K562 (cell line): ENCODE results near the gene TGM5. TPM values are rescaled to one million over a fixed set of nuclear protein-coding genes. Genes with fewer than 3 reads are reported as not detected.
A peak's percentile ranks its signal among the peaks of the same experiment; 100 is the strongest.

Source experiments
- ATAC-seq: fragments of 200-7000 bp; cut with Tn5 transposase; 3 replicates; pipeline ENCODE4 v1.9.1; 2020; ENCODE audit warnings: moderate library complexity
- BruUV-seq: library from RNA; stranded (reverse); fragments of 400-500 nt; replicated peaks from 2 replicates; lab custom pipeline; 2021; lab: Mats Ljungman, UMichigan
- CTCF ChIA-PET: fragments of 300-600 bp; formaldehyde crosslinking; extraction: SDS; loops from one replicate; lab custom pipeline; 2021; ENCODE audit warnings: low intra/inter-chr PET ratio; lab: Yijun Ruan, JAX
- POLR2A ChIA-PET: fragments of 300-600, 350-650 bp; sonication (Branson Sonifier 250); formaldehyde crosslinking; extraction: SDS; loops from one replicate; lab custom pipeline; 2021; ENCODE audit warnings: antibody characterized with exemption, inconsistent platforms; lab: Yijun Ruan, JAX
- DNase-seq, 4 experiments: peaks; one replicate each; pipeline versions ENCODE4 v3.0.0 to v3.0.0-alpha.2; 2011 to 2018; ENCODE audit warnings: low spot score in 3 of 4, mixed read lengths in 3 of 4; ENCODE audit errors: extremely low read depth in 1 of 4
- FAIRE-seq: peaks from 2 replicates; lab custom pipeline; 2011; peaks lifted over from hg19 to GRCh38; lab: Jason Lieb, UNC
- H2AFZ ChIP-seq: 2 replicates; pipeline ENCODE4 v1.6.0; 2011; ENCODE audit warnings: low read depth, low read length, control low read depth, inconsistent platforms
- H3K27ac ChIP-seq: fragments of 200-600 bp; 3 replicates; pipeline ENCODE4 v1.8.0; 2011; ENCODE audit warnings: low read depth, mild to moderate bottlenecking, control low read depth, inconsistent platforms, low read length, moderate library complexity, mixed read lengths; ENCODE audit errors: extremely low read depth
- H3K27me3 ChIP-seq, 2 experiments: fragments of 300-600 bp in 1 of 2; 2 replicates in 1 of 2; 3 replicates in 1 of 2; pipeline versions ENCODE4 v1.6.0 to v1.8.0; 2011; ENCODE audit warnings: inconsistent platforms in 2 of 2, low read length in 2 of 2, mild to moderate bottlenecking in 1 of 2, mixed read lengths in 1 of 2, moderate library complexity in 1 of 2; ENCODE audit not compliant: control insufficient read depth in 2 of 2, insufficient read depth in 2 of 2
- H3K36me3 ChIP-seq: fragments of 300-600 bp; 3 replicates; pipeline ENCODE4 v1.8.0; 2011; ENCODE audit warnings: mild to moderate bottlenecking, low read length, inconsistent platforms; ENCODE audit not compliant: control insufficient read depth, insufficient read depth
- H3K4me1 ChIP-seq, 2 experiments: fragments of 200-600 bp in 1 of 2; replicated peaks in 1 of 2; 2 replicates in 1 of 2; 3 replicates in 1 of 2; pipeline versions ENCODE4 v1.5.1 to v1.8.0; 2011; ENCODE audit warnings: inconsistent platforms in 2 of 2, low read length in 2 of 2, mild to moderate bottlenecking in 1 of 2, mixed read lengths in 1 of 2, moderate library complexity in 1 of 2; ENCODE audit not compliant: control insufficient read depth in 2 of 2, insufficient read depth in 2 of 2
- H3K4me2 ChIP-seq: 2 replicates; pipeline ENCODE4 v1.6.1; 2011; ENCODE audit warnings: low read length, control low read depth, inconsistent platforms, mixed read lengths; ENCODE audit not compliant: insufficient read depth
- H3K4me3 ChIP-seq: fragments of 200-600 bp; sonication (generic), shearing (Covaris generic); 2 replicates; pipeline ENCODE4 v1.5.1; 2016; ENCODE audit warnings: control low read depth, inconsistent platforms
- H3K79me2 ChIP-seq: fragments of 200-600 bp; 3 replicates; pipeline ENCODE4 v1.8.0; 2011; ENCODE audit warnings: low read length, inconsistent platforms; ENCODE audit not compliant: control insufficient read depth, insufficient read depth
- H3K9ac ChIP-seq, 2 experiments: 2 replicates each; pipeline versions ENCODE4 v1.6.0 to v1.6.1; 2011; ENCODE audit warnings: low read depth in 2 of 2, low read length in 2 of 2, control low read depth in 1 of 2, inconsistent platforms in 1 of 2, mild to moderate bottlenecking in 1 of 2, mixed read lengths in 1 of 2; ENCODE audit not compliant: insufficient read depth in 1 of 2
- H3K9me1 ChIP-seq: one replicate; pipeline ENCODE4 v1.6.0; 2011; ENCODE audit warnings: inconsistent platforms, mild to moderate bottlenecking, low read length, moderate library complexity; ENCODE audit not compliant: control insufficient read depth, insufficient read depth
- H3K9me3 ChIP-seq: replicated peaks from 2 replicates; pipeline ENCODE4 v1.5.1; 2011; ENCODE audit warnings: low read depth, low read length, inconsistent platforms; ENCODE audit not compliant: control insufficient read depth, insufficient read depth
- H4K20me1 ChIP-seq: replicated peaks from 2 replicates; pipeline ENCODE4 v1.6.1; 2011; ENCODE audit warnings: low read length, inconsistent platforms, mixed read lengths; ENCODE audit not compliant: control insufficient read depth, insufficient read depth
- ATF7 ChIP-seq: fragments of 450-650 bp; IDR thresholded peaks from 2 replicates; pipeline ENCODE4 v1.7.1; 2014; ENCODE audit warnings: mild to moderate bottlenecking, moderate library complexity
- NFRKB ChIP-seq: fragments of 450-650 bp; IDR thresholded peaks from 2 replicates; pipeline ENCODE4 v1.6.1; 2016; ENCODE audit warnings: low read depth
- TCF7L2 ChIP-seq: fragments of 150-350 bp; IDR thresholded peaks from 2 replicates; pipeline ENCODE4 v1.6.1; 2016; ENCODE audit warnings: low read depth, mild to moderate bottlenecking, low read length, moderate library complexity
- ZNF707 ChIP-seq: fragments of 250-450 bp; sonication (Bioruptor Pico); conservative IDR thresholded peaks from 2 replicates; pipeline ENCODE4 v1.8.0; 2022; ENCODE audit warnings: inconsistent platforms, mild to moderate bottlenecking, moderate library complexity
- WGBS: fragments of 100-300 bp; shearing (Covaris generic); methylation state at CpG from one replicate; pipeline ENCODE4 v1.1.6; 2016; ENCODE audit warnings: low coverage, mixed read lengths; ENCODE audit not compliant: insufficient coverage; ENCODE audit errors: missing lambda C conversion rate; 5-methylcytosine and 5-hydroxymethylcytosine counted together
- in situ Hi-C: fragments of 300-500 bp; cut with MboI; formaldehyde crosslinking; loops from 4 replicates; pipeline ENCODE4 v1.15.0; 2018; ENCODE audit warnings: inconsistent platforms, mixed read lengths
- intact Hi-C: fragments of 100-400 bp; cut with micrococcal nuclease; formaldehyde crosslinking; loops from 2 replicates; pipeline ENCODE4 v1.14.2; 2022
- polyA plus RNA-seq, 8 experiments: library from polyadenylated mRNA; depleted of rRNA in 4 of 8; stranded (reverse) in 5 of 8; unstranded in 3 of 8; fragments of >200 nt; fragmentation: Nextera tagmentation in 2 of 8; fragmentation: Illumina TruSeq in 1 of 8; extraction: Ambion mirVana in 2 of 8; extraction: Trizol in 1 of 8; gene quantifications; 2 replicates each; pipeline versions ENCODE4 v1.2.1 to v1.2.3, GENCODE V29; 2011 to 2014; ENCODE audit warnings: inconsistent platforms in 1 of 8, missing spikeins in 1 of 8
- total RNA-seq, 7 experiments: library from RNA; depleted of rRNA in 6 of 7; stranded (reverse); fragments of >200 nt in 6 of 7; fragmentation: Illumina TruSeq in 2 of 7; extraction: Trizol in 2 of 7; gene quantifications; 2 replicates each; pipeline versions ENCODE4 v1.2.1 to v1.2.3, GENCODE V29; 2011 to 2021; ENCODE audit warnings: low replicate concordance in 1 of 7
- TF ChIP-seq, protein P1 (sequence below): IDR thresholded peaks from 2 replicates; pipeline ENCODE4 v1.6.1; 2014; ENCODE audit warnings: antibody characterized with exemption
- TF ChIP-seq, protein P2 (sequence below): fragments of 450-650 bp; formaldehyde crosslinking; IDR thresholded peaks from 2 replicates; pipeline ENCODE4 v1.4.0; 2020; ENCODE audit warnings: mild to moderate bottlenecking, moderate library complexity
- TF ChIP-seq, protein P3 (sequence below), 2 experiments: fragments of 450-650 bp in 1 of 2; sonication (generic) in 1 of 2; formaldehyde crosslinking in 1 of 2; IDR thresholded peaks in 1 of 2; conservative IDR thresholded peaks in 1 of 2; 2 replicates each; pipeline versions ENCODE4 v1.6.1 to v1.8.1; 2016 to 2023; ENCODE audit warnings: mild to moderate bottlenecking in 2 of 2, moderate library complexity in 2 of 2, inconsistent platforms in 1 of 2, missing genetic modification reagents in 1 of 2

TGM5 gene
- total and polyA plus RNA-seq, 9 of the 15 experiments (the other 6 are each of a cell fraction or from before 2014, with no cell fraction given), result 0.03 to 0.10 (median 0.07) TPM; not detected in 6

DNA sequence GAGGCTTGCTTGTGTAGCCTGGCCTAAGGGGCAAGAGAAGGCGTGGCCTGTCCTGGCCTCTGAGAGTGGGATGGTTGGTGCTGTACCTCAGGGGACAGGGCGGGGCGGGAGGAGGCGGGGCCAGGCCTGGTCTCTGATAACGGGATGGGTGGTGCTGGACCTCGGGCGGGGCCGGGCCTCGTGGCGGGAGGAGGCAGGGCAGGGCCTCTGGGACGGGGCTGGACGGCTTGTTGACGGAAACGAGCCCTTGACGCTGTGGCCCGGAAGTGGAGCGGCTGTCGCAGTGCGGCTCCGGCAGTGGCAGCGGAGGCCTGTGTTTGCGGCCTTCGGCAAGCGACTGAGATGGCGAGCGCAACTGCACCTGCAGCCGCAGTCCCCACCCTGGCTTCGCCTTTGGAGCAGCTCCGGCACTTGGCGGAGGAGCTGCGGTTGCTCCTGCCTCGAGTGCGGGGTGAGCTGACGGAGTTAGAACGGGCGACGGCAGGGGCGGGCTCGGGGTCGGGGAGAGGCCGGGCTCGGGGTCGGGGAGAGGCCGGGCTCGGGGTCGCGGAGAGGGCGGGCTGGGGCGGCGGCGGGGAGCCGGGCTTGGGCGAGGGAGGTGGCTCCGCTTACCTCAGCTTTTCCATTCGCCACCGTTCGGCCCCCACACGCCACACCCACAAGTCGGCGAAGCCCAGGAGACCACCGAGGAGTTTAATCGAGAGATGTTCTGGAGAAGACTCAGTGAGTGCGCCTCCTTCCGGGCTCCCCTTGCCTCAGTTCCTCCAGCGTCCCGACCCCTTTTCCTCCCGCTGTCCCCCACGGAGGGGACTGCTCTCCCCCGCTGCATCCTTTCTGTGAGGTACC, 81.3 kb downstream of the TGM5 start, which contains the start of gene CCNDBP1:
Gene CCNDBP1 (plus strand): TSS at position 247 of the 846 bp plus-strand sequence. CDS start 96 bp downstream, at position 343.
- peak; percentile 88 for FAIRE-seq
- in situ Hi-C loops, result no loop called here
- TF ChIP-seq, protein P1, sequence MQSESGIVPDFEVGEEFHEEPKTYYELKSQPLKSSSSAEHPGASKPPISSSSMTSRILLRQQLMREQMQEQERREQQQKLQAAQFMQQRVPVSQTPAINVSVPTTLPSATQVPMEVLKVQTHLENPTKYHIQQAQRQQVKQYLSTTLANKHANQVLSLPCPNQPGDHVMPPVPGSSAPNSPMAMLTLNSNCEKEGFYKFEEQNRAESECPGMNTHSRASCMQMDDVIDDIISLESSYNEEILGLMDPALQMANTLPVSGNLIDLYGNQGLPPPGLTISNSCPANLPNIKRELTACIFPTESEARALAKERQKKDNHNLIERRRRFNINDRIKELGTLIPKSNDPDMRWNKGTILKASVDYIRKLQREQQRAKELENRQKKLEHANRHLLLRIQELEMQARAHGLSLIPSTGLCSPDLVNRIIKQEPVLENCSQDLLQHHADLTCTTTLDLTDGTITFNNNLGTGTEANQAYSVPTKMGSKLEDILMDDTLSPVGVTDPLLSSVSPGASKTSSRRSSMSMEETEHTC, result peak; percentile 67; the same call in 1 of the 2 replicates
- no peak for TF ChIP-seq ZNF707 (CRISPR knock-in tag)
- TF ChIP-seq TCF7L2, result no peak
- TF ChIP-seq, protein P2, sequence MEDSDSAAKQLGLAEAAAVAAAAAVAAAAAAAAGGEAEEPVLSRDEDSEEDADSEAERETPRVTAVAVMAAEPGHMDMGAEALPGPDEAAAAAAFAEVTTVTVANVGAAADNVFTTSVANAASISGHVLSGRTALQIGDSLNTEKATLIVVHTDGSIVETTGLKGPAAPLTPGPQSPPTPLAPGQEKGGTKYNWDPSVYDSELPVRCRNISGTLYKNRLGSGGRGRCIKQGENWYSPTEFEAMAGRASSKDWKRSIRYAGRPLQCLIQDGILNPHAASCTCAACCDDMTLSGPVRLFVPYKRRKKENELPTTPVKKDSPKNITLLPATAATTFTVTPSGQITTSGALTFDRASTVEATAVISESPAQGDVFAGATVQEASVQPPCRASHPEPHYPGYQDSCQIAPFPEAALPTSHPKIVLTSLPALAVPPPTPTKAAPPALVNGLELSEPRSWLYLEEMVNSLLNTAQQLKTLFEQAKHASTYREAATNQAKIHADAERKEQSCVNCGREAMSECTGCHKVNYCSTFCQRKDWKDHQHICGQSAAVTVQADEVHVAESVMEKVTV (CRISPR knock-in tag), result no peak
- peak; percentile 34 for TF ChIP-seq ATF7
- TF ChIP-seq, protein P3, sequence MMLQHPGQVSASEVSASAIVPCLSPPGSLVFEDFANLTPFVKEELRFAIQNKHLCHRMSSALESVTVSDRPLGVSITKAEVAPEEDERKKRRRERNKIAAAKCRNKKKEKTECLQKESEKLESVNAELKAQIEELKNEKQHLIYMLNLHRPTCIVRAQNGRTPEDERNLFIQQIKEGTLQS (IDR thresholded peaks at IDR 0.05), result 0 out of 2 replicates have a peak, but pooled peaks have one; percentile 11
- TF ChIP-seq, protein P3 (CRISPR knock-in tag; conservative IDR thresholded peaks at IDR 0.05), result no peak
- no peak for TF ChIP-seq NFRKB

More for the DNA sequence above, 81.3 kb downstream of the TGM5 start, which contains the start of gene CCNDBP1:
- no TSS peak for BruUV-seq
- H3K27ac ChIP-seq, result peak within 1 kb of the TSS; percentile 83
- peaks cover 41% of the 10 kb centered on the region; the same call in 2 of the 3 replicates for H3K36me3 ChIP-seq
- intact Hi-C loops, result loop anchor here (2.0 to 10.0 kb wide), 3 partner anchors 81 to 483 kb away; partner anchors contain the start of gene UBR1
- H3K9ac ChIP-seq, result peak within 1 kb of the TSS; percentile 75 to 96
- no peaks in the 10 kb centered on the region for H3K9me3 ChIP-seq
- ChIA-PET POLR2A (interaction anchor here (1.3 to 2.3 kb wide), 4 partner anchors 10 to 18 kb away, joined by 4 to 7 read pairs (median 6); no protein-coding TSS in a partner anchor), CTCF (interaction anchor here (1.2 kb wide), 1 partner anchor 259 kb away, joined by 3 read pairs; no protein-coding TSS in a partner anchor)
- peaks cover 3% of the 10 kb centered on the region for H3K9me1 ChIP-seq
- H2AFZ ChIP-seq, result peak within 1 kb of the TSS; percentile 93
- H3K4me3 ChIP-seq, result peak within 1 kb of the TSS; percentile 70
- under 1% methylated on average over 41 of the region's 69 CpGs for WGBS
- peaks cover 18% of the 10 kb centered on the region for H3K79me2 ChIP-seq
- H3K27me3 ChIP-seq, result no peaks in the 10 kb centered on the region
- DNase-seq, result peak; percentile 99
- peaks cover 12 to 15% of the 10 kb centered on the region in 2 experiments for H3K4me1 ChIP-seq
- peak within 1 kb of the TSS; percentile 95 for H3K4me2 ChIP-seq
- H4K20me1 ChIP-seq, result no peaks in the 10 kb centered on the region
- ATAC-seq, result peak; percentile 97
